ENCODE measurements around the gene PSEN1.

The PSEN1 gene

DNA sequence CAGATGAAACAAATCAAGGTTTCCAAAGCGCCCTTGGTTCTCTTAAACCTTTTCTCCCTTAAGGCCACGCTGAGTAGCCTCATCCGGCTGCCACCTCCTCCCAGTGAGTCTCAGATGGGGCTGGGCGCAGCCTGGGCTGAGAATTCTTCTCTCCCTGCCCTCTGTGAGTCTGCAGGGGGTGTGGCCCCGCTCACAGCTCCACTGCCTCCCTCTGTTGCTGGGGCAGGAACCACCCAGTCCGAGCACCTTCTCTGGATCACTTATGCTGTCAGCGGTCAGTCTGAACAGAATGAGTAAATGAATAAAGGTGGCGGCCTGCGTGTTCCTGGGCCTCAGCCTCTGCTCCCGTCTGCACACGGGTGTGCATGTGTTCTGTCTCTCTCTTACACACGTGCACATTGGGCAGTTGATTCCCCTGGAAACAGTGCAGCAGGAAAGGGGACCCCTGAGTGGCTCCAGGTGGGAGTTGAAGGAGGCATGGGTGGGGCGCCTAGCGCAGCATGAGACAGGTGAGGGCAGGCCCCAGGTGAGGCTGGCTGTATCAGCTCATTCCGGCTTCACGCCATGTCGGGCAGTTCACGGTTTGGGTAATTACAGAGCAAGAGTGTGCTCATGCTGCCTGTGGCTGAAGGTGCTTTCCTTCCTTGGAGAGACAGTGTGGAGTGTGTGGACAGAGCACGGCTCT, 105.3 kb downstream of the PSEN1 start:
- DNase-seq: no peak

DNA sequence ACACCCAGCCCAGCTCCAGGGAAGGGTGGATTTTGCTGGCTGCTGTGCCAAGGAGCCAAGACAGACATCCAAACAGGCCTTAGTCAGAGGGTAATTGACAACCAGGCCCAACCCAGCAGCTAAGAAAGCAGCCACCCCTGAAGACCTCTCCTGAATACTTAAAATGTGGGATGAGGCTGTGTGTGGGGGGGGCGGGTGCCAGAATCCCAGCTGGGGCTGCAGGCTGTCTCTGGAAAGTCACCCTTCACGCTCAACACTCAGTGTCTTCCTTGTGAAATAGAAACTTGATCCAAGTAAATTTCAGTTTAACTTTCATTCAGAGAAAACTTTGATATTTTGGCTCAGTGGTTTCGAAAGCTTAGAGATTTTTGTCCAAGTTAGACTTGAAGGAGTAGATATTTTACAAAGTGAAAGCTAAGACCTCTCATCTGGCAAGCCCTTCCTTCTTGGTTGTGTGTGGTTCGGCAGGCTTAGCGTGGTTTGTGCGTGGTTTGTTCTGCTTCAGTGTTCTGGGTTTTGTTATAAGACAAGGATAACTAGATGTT, 106.1 kb downstream of the PSEN1 start:
- DNase-seq: no peak

DNA sequence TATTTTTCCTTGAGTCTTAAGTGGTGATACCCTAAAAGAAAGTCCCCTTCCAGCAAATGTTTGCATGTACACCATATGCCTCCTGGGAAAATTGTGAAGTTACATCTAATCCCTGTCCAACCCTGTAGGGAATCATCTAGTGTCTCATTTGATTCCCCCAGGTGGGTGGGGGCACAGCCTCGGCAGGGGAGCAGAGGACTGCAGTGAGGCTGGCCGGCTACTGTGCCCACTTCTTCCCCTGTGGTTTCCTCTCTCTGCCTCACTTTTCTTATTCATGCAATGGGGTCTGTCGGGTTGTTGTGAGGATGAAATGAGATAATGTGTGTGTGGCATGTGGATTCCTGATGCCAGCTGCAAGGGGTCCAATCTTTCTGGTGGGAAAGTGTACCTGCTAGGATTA, 107.0 kb downstream of the PSEN1 start:
- no peak for DNase-seq

- DNase-seq: no peak
Measured at GRCh38 chr14:73243748-73244147, 107.4 kb downstream of the PSEN1 start.

GRCh38 chr14:73244541-73245290, 108.4 kb downstream of the PSEN1 start:
- DNase-seq: no peak

- peak; percentile 48 for DNase-seq
Measured at GRCh38 chr14:73245480-73246325, 109.4 kb downstream of the PSEN1 start.

- peak; percentile 6 for DNase-seq
Measured at GRCh38 chr14:73246387-73247150, 110.3 kb downstream of the PSEN1 start.

- DNase-seq: peak; percentile 14
Measured at GRCh38 chr14:73248108-73248868, 112.0 kb downstream of the PSEN1 start.

DNA sequence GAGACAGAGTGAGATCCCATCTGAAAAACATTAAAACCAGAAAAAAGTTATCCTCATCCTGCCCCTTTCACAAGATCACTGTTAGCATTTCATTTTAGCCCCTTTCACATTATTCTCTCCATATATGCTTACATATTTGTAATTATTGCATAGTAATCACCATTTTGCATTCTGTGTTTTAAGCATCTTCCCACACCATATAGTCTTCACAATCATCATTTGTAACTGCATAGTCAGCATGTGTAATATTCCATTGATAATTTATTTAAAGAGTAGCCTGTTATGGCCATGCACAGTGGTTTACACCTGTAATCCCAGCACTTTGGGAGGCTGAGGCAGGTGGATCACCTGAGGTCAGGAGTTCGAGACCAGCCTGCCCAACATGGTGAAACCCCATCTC, 112.8 kb downstream of the PSEN1 start:
- no peak for DNase-seq

DNA sequence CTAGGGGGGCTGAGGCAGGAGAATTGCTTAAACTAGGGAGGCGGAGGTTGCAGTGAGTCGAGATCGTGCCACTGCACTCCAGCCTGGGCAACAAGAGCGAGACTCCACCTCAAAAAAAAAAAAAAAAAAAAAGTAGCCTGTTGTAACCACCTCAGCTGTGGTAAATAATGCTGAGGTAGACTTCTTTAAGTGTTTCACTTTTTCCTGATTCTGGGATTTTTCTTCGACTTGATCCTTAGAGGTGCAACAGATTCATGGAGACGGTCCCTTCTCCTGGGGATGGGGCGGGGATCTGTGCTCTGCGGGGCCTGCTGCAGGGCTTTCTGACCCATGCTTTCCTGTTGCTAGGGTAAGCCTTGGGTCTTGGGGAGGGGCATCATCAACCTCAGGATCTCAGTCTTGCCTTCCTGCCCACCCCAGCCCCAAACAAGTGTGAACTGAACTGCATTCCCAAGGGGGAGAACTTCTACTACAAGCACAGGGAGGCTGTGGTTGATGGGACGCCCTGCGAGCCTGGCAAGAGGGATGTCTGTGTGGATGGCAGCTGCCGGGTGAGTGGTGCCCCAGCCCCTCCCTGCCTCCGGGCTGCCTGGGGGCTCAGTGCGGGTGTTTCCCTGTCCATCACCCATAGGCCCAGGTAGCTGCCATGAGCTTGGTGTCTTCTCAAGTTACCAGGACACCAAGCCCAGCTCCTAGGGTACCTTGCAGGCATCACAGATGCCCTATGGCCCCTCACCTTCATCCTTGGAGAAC, 113.4 kb downstream of the PSEN1 start:
- DNase-seq: no peak

- DNase-seq: no peak
Measured at GRCh38 chr14:73250317-73250713, 114.0 kb downstream of the PSEN1 start.

GRCh38 chr14:73250781-73251500, 114.6 kb downstream of the PSEN1 start:
- DNase-seq: no peak

GRCh38 chr14:73251516-73252215, 115.4 kb downstream of the PSEN1 start:
- DNase-seq: no peak

- DNase-seq: no peak
Measured at GRCh38 chr14:73252491-73253322, 116.4 kb downstream of the PSEN1 start.

DNA sequence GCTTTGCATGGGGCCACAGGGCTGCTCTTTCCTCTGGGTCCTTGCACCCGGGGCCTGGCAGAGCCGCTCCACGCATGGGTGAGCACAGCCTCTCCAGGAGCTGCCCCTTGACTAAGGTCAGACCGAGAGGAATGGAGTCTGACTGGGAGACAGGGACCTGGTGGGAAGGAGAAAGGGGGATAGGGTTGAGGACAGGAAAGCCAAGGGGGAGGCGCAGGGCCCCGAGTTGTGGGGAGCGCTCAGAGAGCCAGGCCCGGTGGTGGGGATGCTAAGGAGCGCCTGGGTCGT, 117.0 kb downstream of the PSEN1 start:
- no peak for DNase-seq

DNA sequence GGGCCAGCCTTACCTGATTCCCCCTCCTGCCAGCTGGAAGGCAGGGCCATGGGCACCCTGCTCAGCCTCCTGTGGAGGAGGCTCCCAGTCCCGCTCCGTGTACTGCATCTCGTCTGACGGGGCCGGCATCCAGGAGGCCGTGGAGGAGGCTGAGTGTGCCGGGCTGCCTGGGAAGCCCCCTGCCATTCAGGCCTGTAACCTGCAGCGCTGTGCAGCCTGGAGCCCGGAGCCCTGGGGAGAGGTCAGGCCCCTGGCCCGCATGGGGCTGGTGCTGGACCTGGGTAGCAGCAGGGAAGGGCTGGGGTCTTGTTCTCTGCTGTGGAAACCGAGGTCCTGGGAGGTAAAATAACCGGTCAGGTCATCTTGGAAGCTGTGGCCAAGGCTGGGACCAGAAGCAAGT, 117.4 kb downstream of the PSEN1 start:
- DNase-seq: no peak

DNA sequence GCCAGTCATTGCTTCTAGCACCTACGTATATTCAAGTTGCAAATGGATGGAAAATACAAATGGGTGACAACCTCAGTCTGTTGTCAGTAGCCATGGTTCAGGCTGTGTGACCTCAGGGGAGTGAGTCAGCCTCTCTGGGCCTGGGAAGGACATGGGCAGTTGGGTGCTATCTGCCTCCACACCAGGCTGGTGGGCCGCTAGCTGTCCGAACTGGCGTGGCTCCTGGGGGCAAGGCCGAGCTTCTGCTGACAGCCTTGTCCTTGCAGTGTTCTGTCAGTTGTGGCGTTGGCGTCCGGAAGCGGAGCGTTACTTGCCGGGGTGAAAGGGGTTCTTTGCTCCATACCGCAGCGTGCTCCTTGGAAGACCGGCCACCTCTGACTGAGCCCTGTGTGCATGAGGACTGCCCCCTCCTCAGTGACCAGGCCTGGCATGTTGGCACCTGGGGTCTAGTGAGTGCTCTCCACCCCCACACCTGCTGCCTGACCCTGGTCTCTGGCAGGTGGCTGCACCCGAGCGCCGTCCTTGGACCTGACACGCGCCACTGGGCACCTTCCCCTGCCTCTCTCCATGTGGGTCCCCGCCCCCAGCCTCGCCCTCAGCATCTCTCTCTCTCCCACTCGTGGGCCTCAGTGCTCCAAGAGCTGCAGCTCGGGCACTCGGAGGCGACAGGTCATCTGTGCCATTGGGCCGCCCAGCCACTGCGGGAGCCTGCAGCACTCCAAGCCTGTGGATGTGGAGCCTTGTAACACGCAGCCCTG, 118.1 kb downstream of the PSEN1 start:
- no peak for DNase-seq

- no peak for DNase-seq
Measured at GRCh38 chr14:73255005-73255400, 118.7 kb downstream of the PSEN1 start.

All from CD4-positive, alpha-beta T cell treated with Interleukin-15 for 1 hour (primary cell).